ENCODE measurements around the gene CYB561A3.

Gene CYB561A3

DNA sequence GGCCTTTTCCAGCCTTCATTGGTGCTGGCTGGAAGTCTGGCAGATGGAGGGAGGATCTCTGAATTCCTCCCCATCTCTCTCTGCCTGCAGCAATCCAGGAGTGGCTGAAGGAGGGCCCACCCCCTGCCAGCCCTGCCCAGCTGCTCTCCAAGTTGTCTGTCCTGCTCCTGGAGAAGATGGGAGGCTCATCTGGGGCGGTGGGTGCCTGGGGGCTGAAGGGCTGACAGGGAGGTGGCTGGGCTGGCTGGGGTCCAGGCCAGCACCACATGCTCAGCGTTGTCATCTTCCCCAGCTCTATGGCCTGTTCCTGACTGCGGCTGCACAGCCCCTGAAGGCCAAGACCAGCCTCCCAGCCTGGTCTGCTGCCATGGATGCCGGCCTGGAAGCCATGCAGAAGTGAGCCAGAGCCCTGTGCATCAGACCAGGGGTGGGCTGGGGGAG lies 16.5 kb downstream of the CYB561A3 start:
- DNase-seq (ENCODE audit: low spot score), result no peak

DNA sequence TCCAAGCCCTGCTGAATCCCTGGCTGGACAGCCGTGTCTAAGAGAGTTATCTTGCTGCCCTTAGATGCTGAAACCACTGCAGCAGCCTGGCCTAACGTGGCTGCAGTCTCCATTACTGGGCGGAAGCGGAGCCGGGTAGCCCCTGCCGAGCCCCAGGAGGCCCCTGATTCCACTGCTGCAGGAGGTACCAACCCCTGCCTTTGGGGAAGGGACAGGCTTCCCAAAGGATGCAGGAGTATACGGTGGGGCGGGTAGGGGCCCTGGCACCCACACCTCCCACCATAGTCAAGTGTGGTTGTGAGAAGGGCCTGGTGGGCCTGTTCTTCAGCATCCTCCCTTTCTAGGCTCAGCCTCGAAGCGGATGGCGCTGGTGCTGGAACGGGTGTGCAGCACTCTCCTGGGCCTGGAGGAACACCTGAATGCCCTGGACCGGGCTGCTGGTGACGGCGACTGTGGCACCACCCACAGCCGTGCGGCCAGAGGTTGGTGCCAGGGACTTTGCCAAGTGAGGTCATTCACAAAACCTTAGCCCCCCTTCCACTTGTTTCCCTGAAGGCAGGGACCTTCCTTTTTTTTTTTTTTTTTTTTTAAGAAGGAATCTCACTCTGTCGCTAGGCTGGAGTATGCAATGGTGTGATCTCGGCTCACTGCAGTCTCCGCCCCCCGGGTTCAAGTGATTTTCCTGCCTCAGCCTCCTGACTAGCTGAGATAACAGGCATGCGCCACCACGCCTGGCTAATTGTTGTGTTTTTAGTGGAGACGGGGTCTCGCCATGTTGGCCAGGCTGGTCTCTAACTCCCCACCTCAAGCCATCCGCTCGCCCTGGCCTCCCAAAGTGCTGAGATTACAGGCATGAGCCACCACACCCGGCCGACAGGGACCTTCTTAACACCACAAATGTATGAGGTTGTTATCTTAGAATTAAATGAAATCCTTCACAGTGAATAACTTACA lies 17.6 kb downstream of the CYB561A3 start:
- DNase-seq (ENCODE audit: low spot score), result no peak

DNA sequence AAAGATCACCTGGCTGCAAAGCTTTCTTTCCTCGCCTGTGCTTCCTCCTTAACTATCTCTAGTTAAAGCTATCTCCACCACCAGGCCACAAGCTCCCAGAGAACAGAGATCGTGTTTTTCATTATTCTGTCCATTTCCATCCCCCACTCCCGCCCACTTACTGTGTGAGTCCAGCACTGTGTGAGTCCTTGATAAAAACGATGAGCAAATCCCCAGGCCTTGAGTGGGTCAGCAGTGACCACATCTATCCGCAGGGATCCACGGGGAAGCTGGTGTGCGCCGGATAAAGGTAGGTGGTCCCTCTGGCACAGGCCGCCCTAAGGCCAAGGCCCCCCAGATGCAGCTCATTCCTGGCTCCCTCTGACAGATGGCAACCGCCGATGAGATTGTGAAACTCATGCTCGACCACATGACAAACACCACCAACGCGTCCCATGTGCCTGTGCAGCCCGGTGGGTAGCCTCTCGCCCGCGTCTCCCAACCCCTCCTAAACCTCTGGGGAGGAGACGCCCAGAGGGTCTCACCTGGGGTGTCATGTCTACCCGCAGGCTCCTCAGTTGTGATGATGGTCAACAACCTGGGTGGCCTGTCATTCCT lies 19.4 kb downstream of the CYB561A3 start:
- DNase-seq (ENCODE audit: low spot score), result no peak

DNA sequence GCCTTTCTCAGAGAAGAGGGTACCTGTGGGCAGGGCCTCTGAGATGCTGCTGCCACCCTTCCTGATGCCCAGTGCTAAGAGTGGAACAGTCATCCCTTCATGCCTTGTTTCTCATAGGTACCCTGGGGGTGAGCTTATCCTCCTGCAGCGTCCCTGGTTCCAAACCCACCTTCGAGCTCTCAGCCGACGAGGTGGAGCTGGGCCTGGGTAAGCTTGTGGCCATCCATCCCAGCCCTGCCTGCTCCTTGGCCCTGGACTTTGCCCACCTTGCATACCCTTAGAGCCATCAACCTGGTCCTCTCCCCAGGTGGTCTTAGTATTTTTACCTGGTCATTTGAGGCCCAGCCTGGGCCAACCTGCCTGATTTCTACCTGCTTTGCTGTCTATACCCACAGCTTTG lies 20.0 kb downstream of the CYB561A3 start:
- DNase-seq (ENCODE audit: low spot score), result no peak

DNA sequence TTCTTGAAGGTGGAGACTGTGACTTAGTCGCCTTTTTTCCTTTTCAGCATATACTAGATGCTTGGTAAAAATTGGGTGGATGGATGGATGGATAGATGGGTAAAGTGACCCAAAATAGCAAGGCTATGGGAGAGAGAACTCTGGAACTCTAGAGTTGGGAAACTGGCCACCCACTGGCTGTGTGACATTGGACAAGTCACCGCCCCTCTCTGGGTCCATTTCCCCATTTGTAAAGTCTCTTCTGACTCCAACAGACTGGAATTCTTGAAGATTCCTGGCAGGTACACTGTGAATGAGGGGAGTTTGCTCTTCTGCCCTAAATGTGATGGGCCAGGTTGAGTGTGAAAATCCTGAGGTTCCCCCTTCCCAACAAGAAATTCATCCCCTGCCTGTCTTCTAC lies 20.7 kb downstream of the CYB561A3 start:
- no peak for DNase-seq (ENCODE audit: low spot score)

DNA sequence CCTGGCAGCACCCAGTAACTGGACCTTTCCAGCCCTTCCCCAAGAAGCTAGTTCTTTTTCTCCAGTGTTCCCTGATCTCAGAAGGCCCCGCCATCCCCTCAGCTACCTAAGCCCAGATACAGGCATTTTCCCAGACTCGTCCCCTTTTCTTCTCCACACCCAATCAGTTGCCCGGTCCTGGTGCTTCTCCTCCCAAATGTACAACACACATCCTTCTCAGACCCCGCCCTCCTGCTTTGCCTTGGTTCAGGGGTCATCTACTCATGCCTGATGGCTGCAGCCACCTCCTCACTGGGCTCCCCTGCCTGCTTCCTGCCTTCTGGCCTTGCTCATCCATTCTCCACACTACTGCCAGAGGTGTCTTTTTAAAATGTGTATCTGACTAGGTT lies 22.2 kb downstream of the CYB561A3 start:
- DNase-seq (ENCODE audit: low spot score), result no peak

DNA sequence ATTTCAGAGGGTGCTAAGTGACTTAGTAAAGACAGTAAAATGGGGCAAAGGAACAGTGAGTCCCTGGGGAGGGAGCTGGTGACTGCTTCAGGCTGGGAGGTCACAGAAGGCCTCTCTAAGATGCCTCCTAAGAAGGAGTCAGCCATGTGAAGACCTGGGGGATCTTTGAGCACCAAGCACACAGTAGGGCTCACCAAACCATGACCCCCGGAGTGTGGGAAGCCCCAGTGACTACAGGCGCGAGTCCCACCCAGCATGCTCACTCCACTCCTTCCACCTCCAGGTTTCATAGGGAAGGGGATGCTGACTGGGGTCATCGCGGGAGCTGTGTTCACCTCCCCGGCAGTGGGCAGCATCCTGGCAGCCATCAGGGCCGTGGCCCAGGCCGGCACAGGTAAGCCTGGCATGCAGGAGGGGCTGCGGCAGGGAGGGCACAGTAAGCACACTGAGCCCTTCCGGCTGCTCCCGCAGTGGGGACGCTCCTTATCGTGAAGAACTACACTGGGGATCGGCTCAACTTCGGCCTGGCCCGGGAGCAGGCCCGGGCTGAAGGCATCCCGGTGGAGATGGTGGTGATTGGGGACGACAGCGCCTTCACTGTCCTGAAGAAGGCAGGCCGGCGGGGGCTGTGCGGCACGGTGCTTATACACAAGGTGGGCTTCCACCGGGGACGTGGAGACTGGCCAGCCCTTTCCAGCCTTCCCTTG lies 22.7 kb downstream of the CYB561A3 start:
- no peak for DNase-seq (ENCODE audit: low spot score)

DNA sequence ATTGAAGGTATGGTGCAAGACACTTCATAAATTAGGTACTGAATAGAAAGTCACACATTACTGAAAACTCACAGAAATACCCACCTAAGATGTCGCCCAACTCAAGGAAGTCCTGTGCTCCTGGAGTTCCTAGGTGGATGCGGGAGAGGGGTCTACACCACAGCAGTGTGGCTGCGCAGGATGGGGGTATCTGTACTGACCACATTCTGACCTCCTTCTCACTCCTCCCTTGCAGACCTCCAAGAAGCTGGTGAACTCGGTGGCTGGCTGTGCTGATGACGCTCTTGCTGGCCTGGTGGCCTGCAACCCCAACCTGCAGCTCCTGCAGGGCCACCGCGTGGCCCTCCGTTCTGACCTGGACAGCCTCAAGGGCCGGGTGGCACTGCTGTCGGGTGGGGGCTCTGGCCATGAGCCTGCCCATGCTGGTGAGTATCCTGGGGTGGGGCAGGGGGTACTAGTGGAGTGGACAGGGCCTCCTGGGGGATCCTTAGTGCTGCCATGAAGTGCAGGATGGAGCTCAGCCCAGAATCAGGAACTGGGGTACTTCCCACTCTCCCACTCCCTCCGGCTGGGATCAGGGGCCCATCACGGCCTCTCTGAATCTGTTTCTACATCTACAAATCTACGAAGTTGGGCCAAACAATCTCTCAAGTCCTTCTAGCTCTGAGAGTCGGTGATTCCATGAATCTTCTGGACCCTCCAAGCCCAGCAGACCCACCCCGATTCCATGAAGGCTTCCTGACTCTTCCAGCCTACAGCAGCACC lies 23.8 kb downstream of the CYB561A3 start:
- DNase-seq (ENCODE audit: low spot score), result no peak

DNA sequence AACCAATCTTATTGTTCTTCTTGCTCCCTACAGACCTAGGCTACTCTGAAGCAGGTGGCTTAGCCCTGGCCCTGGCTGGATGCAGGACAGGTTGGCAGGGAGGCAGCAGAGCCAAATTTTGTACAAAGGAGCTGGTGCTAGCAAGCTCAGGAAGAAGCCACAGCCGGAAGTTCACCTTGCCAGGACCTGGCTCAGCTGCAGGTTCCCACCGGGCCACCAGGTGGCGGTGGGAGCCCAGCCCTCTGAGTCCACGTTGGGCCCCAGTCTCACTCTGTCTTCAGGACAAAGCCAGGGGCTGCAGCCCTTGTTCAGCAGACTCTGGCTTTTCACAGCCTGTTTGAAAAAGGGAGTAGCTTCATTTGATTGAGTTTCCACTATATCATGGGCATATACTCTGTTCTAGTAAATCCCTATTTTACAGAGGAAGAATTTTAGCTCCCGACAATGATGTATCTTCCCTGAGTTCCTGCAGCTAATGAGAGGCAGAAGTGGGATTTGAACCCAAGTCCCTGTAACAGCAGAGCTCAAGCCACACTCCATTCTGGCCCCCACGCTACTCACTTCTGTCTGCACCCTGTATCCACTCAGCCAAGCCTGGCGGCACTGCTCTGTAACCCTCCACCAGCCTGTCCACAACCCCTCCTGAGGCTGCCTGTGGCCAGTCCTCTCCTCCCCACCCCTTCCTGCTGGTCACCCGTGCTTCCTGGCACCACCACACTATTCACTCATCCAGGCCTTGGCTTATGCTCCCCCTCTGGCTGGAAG lies 25.3 kb downstream of the CYB561A3 start:
- DNase-seq (ENCODE audit: low spot score), result peak; percentile 87

DNA sequence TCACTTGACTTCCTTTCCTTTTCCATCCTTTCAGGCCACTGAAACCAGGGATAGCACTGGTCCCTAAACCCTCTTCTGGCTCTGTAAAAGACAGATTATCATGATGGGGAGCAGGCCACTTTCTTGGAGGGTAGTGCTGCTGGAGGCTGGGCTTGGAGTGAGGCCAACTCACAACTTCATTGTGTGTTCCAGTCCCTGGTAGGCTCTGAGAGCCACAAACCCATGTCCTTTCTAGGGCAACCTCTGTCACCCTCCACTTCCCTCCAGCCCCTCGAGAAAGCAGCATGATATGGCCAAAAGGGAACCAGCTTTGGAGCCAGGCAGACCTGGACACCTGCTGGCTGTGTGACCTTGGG lies 26.3 kb downstream of the CYB561A3 start:
- no peak for DNase-seq (ENCODE audit: low spot score)

DNA sequence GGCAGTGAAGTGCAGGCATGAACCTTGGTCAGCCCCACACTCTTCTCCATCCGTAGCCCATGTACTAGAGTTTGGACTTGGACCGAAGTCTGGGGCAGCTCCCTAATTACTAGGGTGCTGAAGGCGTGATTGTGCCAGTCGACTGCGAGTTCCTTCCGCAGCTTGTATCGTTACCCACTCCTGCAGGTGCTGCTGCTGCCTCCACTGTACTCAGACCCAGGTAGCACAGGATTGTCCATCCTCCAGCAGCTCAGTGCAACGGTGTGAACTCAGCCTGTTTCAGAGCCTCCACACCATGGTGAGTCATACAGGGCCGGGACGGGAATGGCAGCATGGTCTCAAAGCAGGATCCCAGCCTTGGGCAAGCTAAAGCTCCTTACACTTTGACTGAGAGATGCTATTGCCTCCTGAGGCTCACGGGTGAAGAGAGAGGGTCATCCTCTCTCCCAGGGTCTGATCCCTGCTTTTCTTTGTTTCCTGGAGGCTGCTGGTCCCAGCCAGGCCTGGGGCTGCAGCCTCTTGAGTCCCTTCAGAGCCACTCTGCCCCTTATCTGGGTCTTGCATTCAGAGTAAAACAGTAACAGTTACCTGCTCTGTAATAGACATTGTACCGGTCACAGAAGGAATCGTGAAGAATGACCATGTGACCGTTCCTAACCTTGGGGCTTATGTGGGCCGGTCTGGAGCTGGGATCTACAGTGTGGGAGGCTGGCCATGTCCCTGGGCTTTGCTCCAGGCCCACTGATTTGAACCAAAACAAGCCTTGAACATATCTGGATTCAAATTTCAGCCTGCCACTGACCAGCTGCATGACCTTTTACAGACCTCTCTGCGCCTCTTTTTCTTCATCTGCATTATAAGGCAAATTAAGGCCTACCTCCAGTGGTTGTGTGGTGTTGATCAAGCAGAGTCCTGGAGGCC lies 27.0 kb downstream of the CYB561A3 start:
- no peak for DNase-seq (ENCODE audit: low spot score)

DNA sequence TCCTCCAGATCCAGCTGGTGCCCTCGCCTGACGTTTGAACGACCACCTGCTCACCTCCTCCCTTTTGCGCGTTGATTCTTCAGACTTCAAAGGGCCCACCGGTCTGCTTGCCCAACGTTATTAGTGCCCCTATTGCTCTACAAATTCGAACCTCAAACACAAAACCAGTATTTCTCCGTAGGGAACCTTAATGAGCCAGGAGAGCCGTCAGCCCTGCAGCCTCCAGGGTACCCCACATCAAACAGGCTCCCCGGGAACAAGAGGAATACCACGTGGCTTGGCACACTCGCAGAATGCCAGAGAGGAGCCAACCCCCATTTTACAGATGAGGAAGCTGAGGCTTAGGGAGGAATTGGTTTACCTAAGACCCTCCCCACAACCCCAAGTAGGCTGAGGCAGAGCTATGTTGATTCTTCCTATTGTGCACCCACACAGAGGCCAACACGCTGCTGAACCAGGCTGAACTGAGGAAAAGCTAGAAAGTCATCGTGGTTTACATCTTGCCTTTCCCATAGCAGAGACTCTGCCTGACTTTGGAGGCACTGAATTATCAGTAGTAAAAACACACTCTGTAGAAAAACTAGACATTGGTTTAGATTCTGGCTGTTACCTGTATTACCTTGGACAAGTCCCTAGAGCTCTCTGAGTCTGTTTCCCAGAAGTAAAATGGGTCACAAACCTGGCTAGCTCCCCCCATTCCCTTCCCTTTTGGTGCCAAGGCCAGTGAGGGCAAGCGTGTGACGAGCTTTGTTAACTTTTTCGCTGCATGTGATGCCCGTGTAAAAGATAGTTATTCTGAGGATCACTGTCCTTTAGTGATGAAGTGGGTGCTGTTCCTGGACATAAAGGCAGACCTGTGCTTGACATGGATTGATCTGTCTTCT lies 27.9 kb downstream of the CYB561A3 start:
- peak; percentile 14 for DNase-seq (ENCODE audit: low spot score)

DNA sequence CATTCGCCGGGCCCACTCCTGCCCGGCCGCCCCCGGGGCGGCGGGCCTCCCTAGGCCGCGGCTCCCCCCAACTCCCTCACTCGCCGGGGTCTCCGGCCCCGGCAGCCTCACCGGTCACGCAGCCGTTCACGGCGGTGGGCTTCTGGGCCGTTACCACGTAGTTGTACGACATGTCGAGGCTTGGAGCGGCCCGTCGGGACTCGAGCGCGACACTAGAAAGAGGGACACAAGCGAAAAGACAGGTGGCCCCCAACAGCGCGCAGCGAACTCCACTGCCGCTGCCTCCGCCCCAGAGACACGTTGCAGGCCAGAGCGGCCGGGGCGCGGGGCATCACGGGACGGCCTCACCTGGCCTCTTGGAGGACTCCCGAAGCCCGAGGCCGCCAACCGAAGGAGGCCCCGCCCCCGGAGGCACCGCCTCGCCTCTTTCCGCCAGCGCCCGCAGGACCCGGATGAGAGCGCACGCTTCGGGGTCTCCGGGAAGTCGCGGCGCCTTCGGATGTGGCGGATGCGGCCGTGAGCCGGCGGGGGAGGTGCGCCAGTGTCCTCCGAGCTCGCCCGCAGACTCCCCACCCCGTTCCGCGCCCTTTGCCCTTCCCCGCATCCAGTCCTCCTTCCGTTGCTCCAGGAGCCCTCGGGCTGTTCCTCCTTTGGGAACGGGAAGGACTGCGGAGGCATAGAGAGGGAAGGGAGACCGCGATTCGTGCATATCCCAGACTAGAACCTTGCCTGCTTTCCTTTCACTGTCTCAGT lies 28.7 kb downstream of the CYB561A3 start, which contains the start of the genes DDB1 and TKFC:
TSS of gene DDB1 (minus strand) at position 309 of the 753 bp plus-strand sequence. CDS start at position 172, 137 bp downstream.
TSS of gene TKFC (plus strand) at position 432 of the 753 bp plus-strand sequence. CDS start 1,501 bp downstream, outside the sequence.
- peak; percentile 98 for DNase-seq (ENCODE audit: low spot score)

DNA sequence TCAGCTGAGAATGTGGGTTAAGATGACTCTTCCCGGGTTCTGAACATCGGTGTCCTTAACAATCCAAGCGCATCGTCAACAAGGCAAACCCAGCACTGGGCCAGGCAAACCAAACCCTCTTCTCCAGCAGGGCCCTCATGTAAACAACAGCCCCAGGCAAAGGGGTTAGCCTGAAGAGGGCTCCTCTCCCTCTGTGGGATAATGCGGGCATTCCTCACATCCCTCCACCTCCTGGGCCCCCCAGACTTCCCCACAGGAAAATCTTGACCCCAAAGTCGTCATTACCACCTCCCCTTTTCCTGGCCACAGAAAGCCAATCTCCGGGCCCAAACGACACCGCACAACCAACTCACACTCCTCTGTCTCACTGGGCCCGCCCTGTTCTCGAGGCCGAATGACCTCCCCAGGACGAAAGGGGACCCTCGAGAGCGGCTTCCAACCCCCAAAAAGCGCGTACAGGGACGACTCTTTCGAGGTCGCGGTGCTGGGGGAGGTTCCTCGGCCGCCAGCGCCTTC lies 29.3 kb downstream of the CYB561A3 start:
- DNase-seq (ENCODE audit: low spot score), result no peak

DNA sequence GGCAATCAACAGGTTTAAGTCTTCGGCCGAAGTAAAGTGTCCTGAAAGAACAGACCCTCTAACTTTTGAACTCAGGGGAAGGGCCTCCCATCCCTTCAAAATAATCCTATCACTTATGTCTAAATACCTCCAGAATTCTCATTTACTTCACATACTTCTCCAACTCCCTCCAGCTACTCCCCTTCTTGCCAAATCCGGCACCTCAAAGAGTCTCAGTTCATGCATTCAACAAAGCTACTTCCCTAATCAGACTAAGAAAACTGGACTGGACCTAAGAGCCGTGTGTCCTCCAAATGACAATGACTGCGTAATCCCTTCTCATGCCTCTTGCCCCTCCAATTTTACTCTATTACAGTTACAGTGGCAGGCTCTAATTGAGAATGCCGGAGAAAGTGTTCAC lies 30.0 kb downstream of the CYB561A3 start:
- DNase-seq (ENCODE audit: low spot score), result no peak

DNA sequence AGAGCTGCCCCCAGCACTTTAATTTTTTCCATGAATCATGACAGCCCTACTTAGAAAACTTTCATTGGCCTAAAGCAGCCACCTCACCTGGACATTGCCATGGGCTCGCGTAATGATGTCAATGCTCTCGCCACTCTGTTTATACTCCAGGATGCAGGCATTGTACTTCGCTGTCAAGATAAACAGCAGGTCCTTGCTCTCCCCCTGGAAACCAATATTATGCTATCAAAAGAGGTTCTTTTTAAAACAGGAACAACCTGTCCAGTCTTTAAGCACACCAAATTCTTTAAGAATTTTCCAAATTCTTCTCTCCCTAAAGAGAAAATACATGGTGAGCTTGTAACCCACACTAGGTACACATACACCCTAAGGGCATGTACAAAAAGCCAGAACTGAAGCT lies 31.8 kb downstream of the CYB561A3 start:
- no peak for DNase-seq (ENCODE audit: low spot score)

DNA sequence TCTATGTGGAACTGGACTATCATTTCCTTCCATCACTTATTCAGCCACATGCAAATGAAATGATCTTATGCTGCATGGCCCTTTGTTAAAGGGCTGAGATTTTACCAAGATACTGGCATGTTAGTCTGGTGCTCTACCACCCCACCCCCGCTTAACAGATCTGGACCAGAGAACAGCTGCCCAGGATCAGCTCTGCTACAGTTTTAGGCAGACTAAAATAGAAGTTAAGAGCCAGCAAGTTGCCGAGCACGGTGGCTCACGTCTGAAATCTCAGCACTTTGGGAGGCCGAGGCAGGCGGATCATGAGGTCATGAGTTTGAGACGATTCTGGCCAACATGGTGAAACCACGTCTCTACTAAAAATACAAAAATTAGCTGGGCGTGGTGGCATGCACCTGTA lies 33.3 kb downstream of the CYB561A3 start:
- no peak for DNase-seq (ENCODE audit: low spot score)

DNA sequence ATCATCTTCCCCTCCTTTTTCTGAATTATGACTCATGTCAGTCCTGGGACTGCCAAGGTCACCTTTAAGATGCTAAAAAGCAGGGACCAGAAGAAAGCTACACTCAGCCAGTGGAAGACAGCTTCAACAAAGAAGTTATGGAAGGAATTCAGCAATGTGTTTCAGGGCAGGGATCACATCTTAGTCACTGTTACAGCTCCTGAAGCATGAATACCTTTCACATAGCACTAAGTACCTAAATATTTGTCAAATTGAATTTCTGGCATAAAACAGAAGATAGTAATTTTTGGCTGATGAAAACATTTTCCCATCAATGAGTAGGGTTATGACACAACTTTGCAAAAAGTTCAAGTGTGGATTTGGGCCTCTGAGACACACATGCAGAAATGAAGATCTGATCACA lies 34.0 kb downstream of the CYB561A3 start:
- DNase-seq (ENCODE audit: low spot score), result no peak
